Loucy (cell line): ENCODE results near the gene AGFG1.

ENCODE experiments used
- EZH2phosphoT487 ChIP-seq: fragments of 200-600 bp; IDR thresholded peaks from 2 replicates; pipeline ENCODE4 v1.6.1; 2018; ENCODE audit warnings: antibody characterized with exemption, mild to moderate bottlenecking, moderate library complexity, borderline replicate concordance
- TF ChIP-seq, protein P1 (sequence below): fragments of 200-600 bp; sonication (generic); conservative IDR thresholded peaks from 2 replicates; pipeline ENCODE4 v1.5.1; 2014; ENCODE audit warnings: mild to moderate bottlenecking, antibody characterized with exemption, low read length

DNA sequence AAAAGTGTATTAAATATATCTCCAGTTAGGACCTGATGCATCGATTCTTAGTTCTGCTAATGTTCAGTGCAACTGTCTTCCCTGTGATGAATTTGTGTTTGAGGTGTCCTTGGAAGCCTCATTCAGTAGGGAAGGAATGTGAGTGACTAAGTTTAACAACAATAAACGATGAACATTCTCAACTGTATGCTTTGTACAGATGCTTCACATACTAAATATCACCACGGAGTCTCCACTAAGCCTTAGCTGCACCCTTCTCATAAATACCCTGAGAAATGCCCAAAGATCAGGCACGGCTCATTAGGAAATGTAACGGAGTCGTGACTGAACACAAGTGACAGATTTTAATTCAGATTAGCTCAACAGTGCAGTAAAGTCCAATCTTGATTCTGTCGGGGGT is 24.4 kb upstream of the AGFG1 start:
- TF ChIP-seq, protein P1, sequence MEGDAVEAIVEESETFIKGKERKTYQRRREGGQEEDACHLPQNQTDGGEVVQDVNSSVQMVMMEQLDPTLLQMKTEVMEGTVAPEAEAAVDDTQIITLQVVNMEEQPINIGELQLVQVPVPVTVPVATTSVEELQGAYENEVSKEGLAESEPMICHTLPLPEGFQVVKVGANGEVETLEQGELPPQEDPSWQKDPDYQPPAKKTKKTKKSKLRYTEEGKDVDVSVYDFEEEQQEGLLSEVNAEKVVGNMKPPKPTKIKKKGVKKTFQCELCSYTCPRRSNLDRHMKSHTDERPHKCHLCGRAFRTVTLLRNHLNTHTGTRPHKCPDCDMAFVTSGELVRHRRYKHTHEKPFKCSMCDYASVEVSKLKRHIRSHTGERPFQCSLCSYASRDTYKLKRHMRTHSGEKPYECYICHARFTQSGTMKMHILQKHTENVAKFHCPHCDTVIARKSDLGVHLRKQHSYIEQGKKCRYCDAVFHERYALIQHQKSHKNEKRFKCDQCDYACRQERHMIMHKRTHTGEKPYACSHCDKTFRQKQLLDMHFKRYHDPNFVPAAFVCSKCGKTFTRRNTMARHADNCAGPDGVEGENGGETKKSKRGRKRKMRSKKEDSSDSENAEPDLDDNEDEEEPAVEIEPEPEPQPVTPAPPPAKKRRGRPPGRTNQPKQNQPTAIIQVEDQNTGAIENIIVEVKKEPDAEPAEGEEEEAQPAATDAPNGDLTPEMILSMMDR, result no peak
- no peak for TF ChIP-seq EZH2phosphoT487
